Lung (tissue), 12 donors: ENCODE data around the gene CAMK1. TPM values are rescaled to one million over a fixed set of nuclear protein-coding genes. Genes with fewer than 3 reads are reported as not detected.

Experiments
- ATAC-seq: fragments of 200-7000 bp; cut with Tn5 transposase; one replicate; pipeline ENCODE4 v1.9.1; 2020; ENCODE audit warnings: moderate number of reproducible peaks; ENCODE audit not compliant: insufficient read depth, low FRiP score
- DNase-seq, 3 donors: peaks; one replicate each; pipeline ENCODE4 v3.0.0-alpha.2; 2013 to 2017
- H3K27ac ChIP-seq, 2 donors: one replicate each; pipeline ENCODE4 v1.5.1; 2013; ENCODE audit warnings: mild to moderate bottlenecking in 2 of 2, moderate library complexity in 2 of 2, control low read depth in 1 of 2, inconsistent platforms in 1 of 2, low read depth in 1 of 2, low read length in 1 of 2
- H3K27me3 ChIP-seq, 3 donors: one replicate each; pipeline ENCODE4 v1.5.1; 2013; ENCODE audit warnings: low read length in 2 of 3; ENCODE audit not compliant: control insufficient read depth in 3 of 3, insufficient read depth in 3 of 3
- H3K36me3 ChIP-seq, 4 donors: one replicate each; pipeline ENCODE4 v1.5.1; 2013; ENCODE audit warnings: low read length in 4 of 4, mild to moderate bottlenecking in 1 of 4, moderate library complexity in 1 of 4; ENCODE audit not compliant: control insufficient read depth in 4 of 4, insufficient read depth in 4 of 4
- H3K4me1 ChIP-seq, 5 donors: one replicate each; pipeline ENCODE4 v1.5.1; 2013; ENCODE audit warnings: low read length in 5 of 5, mild to moderate bottlenecking in 2 of 5, moderate library complexity in 1 of 5; ENCODE audit not compliant: control insufficient read depth in 5 of 5, insufficient read depth in 5 of 5
- H3K4me3 ChIP-seq: one replicate; pipeline ENCODE4 v1.5.1; 2013; ENCODE audit warnings: mild to moderate bottlenecking, control low read depth, moderate library complexity
- H3K9ac ChIP-seq, 2 donors: one replicate each; pipeline ENCODE4 v1.5.1; 2013; ENCODE audit warnings: low read length in 2 of 2, control low read depth in 1 of 2; ENCODE audit not compliant: insufficient read depth in 1 of 2
- H3K9me3 ChIP-seq, 4 donors: one replicate each; pipeline ENCODE4 v1.5.1; 2013; ENCODE audit warnings: low read length in 3 of 4, mild to moderate bottlenecking in 1 of 4, moderate library complexity in 1 of 4; ENCODE audit not compliant: control insufficient read depth in 4 of 4, insufficient read depth in 3 of 4
- WGBS, 2 donors: extraction: QIAGEN DNeasy Blood & Tissue Kit; methylation state at CpG; one replicate each; pipeline ENCODE4 v1.1.7; 2013; 5-methylcytosine and 5-hydroxymethylcytosine counted together
- polyA plus RNA-seq, 2 donors: library from polyadenylated mRNA; stranded (reverse); fragments of 200-250 nt; gene quantifications; one replicate each; pipeline ENCODE4 v1.2.1, GENCODE V29; 2013
- total RNA-seq, 2 donors: library from RNA; depleted of rRNA in 1 of 2; stranded (reverse); fragments of >200 nt in 1 of 2; gene quantifications; one replicate each; pipeline ENCODE4 v1.2.1, GENCODE V29; 2014 to 2021
- TF ChIP-seq, protein P1 (sequence below): IDR thresholded peaks from 2 replicates; pipeline ENCODE4 v1.5.1; 2012; ENCODE audit warnings: mild to moderate bottlenecking; ENCODE audit errors: control extremely low read depth, extremely low read depth
- donor health status: control.
- donor health status: control.
- donor health status: Bipolar disorder and iron deficiency.
- donor health status: healthy.
- donor health status: DM: yes; HTN: yes; CAD: no.

The CAMK1 gene
- total and polyA plus RNA-seq, 4 donors, result 21.7 to 43.9 (median 32.8) TPM

DNA sequence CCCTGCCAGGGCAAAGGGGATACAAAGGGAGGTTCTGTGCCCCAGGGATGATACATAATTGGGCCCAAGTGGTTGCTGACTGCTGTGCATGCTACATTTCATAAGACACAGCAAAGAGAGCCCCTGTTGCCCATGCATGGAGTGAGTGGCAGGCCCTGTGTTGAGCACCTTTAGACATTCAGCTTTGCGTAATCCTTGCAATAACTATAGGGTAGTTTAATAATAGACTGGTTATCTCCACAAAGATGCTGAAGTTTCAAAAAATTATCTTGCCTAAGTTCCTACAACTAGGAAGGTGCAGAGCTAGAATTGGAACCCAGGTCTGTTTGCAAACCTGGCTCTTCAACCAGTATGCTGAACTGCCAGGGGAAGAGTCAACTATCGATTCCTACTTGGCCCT, 21.7 kb downstream of the CAMK1 start:
- DNase-seq (no peak), ATAC-seq (no peak)
- WGBS, 2 donors, result 94 to 100% methylated on average over 2 of the region's 2 CpGs
- Histone ChIP-seq H3K36me3 (peaks cover 46 to 64% (median 54%) of the 10 kb centered on the region in 4 donors), H3K9me3 (no peaks in the 10 kb centered on the region), H3K27me3 (no peaks in the 10 kb centered on the region), H3K27ac (no peak overlapping the region), H3K4me1 (peaks cover 0 to 28% (median 6%) of the 10 kb centered on the region in 5 donors), H3K9ac (no peak overlapping the region), H3K4me3 (no peak overlapping the region)
- TF ChIP-seq, protein P1, sequence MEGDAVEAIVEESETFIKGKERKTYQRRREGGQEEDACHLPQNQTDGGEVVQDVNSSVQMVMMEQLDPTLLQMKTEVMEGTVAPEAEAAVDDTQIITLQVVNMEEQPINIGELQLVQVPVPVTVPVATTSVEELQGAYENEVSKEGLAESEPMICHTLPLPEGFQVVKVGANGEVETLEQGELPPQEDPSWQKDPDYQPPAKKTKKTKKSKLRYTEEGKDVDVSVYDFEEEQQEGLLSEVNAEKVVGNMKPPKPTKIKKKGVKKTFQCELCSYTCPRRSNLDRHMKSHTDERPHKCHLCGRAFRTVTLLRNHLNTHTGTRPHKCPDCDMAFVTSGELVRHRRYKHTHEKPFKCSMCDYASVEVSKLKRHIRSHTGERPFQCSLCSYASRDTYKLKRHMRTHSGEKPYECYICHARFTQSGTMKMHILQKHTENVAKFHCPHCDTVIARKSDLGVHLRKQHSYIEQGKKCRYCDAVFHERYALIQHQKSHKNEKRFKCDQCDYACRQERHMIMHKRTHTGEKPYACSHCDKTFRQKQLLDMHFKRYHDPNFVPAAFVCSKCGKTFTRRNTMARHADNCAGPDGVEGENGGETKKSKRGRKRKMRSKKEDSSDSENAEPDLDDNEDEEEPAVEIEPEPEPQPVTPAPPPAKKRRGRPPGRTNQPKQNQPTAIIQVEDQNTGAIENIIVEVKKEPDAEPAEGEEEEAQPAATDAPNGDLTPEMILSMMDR, result no peak

- Histone ChIP-seq H3K27me3 (no peaks in the 10 kb centered on the region), H3K4me3 (no peak overlapping the region), H3K9me3 (no peaks in the 10 kb centered on the region), H3K9ac (no peak overlapping the region), H3K36me3 (peaks cover 50 to 63% (median 54%) of the 10 kb centered on the region in 4 donors), H3K4me1 (peaks cover 0 to 28% (median 6%) of the 10 kb centered on the region in 5 donors), H3K27ac (no peak overlapping the region)
- DNase-seq (no peak), ATAC-seq (no peak)
- TF ChIP-seq, protein P1, result no peak
- 93 to 96% methylated on average over 8 of the region's 8 CpGs for WGBS, 2 donors
Observed at GRCh38 chr3:9747267-9747666, 22.5 kb downstream of the CAMK1 start.

- ATAC-seq, result no peak
- TF ChIP-seq, protein P1, result no peak
- Histone ChIP-seq H3K9me3 (no peaks in the 10 kb centered on the region), H3K27ac (no peak overlapping the region), H3K27me3 (no peaks in the 10 kb centered on the region), H3K9ac (no peak overlapping the region), H3K4me1 (peaks cover 0 to 23% (median 6%) of the 10 kb centered on the region in 5 donors), H3K4me3 (no peak overlapping the region), H3K36me3 (peaks cover 49 to 61% (median 54%) of the 10 kb centered on the region in 4 donors)
- 79 to 88% methylated on average over 5 of the region's 5 CpGs for WGBS, 2 donors
- no peak for DNase-seq
Observed at GRCh38 chr3:9746330-9746729, 23.4 kb downstream of the CAMK1 start.

GRCh38 chr3:9745521-9745920, 24.2 kb downstream of the CAMK1 start:
- DNase-seq (no peak), ATAC-seq (no peak)
- H3K9me3 ChIP-seq, result no peaks in the 10 kb centered on the region
- no peak overlapping the region for H3K4me3 ChIP-seq
- H3K9ac ChIP-seq, result no peak overlapping the region
- H3K4me1 ChIP-seq, result peaks cover 0 to 14% (median under 1%) of the 10 kb centered on the region in 5 donors
- 93 to 94% methylated on average over 12 of the region's 12 CpGs for WGBS, 2 donors
- no peak overlapping the region for H3K27ac ChIP-seq
- H3K27me3 ChIP-seq, result no peaks in the 10 kb centered on the region
- H3K36me3 ChIP-seq, result peaks cover 54 to 67% (median 59%) of the 10 kb centered on the region in 4 donors
- TF ChIP-seq, protein P1, result no peak
